SK-N-SH treated with all-trans-retinoic acid at 6 μM for 48 hours (cell line): ENCODE measurements around the gene ICE1.

ENCODE experiments used
- ESRRG ChIP-seq: fragments of 250-450 bp; sonication (Bioruptor Pico); IDR thresholded peaks from 2 replicates; pipeline ENCODE4 v1.6.1; 2021; ENCODE audit warnings: mild to moderate bottlenecking
- PATZ1 ChIP-seq: fragments of 250-450 bp; sonication (Bioruptor Pico); IDR thresholded peaks from 2 replicates; pipeline ENCODE4 v1.8.0; 2020; ENCODE audit warnings: mild to moderate bottlenecking, moderate library complexity, borderline replicate concordance
- TSHZ2 ChIP-seq: fragments of 250-450 bp; sonication (Bioruptor Pico); IDR thresholded peaks from 2 replicates; pipeline ENCODE4 v1.5.0; 2020; ENCODE audit warnings: mild to moderate bottlenecking, moderate library complexity
- ZNF70 ChIP-seq: fragments of 450-650 bp; formaldehyde crosslinking; IDR thresholded peaks from 2 replicates; pipeline ENCODE4 v1.5.0; 2020; ENCODE audit warnings: mild to moderate bottlenecking, moderate library complexity
- ZNF8 ChIP-seq: fragments of 450-650 bp; formaldehyde crosslinking; IDR thresholded peaks from 2 replicates; pipeline ENCODE4 v1.5.0; 2020; ENCODE audit warnings: mild to moderate bottlenecking, moderate library complexity

DNA sequence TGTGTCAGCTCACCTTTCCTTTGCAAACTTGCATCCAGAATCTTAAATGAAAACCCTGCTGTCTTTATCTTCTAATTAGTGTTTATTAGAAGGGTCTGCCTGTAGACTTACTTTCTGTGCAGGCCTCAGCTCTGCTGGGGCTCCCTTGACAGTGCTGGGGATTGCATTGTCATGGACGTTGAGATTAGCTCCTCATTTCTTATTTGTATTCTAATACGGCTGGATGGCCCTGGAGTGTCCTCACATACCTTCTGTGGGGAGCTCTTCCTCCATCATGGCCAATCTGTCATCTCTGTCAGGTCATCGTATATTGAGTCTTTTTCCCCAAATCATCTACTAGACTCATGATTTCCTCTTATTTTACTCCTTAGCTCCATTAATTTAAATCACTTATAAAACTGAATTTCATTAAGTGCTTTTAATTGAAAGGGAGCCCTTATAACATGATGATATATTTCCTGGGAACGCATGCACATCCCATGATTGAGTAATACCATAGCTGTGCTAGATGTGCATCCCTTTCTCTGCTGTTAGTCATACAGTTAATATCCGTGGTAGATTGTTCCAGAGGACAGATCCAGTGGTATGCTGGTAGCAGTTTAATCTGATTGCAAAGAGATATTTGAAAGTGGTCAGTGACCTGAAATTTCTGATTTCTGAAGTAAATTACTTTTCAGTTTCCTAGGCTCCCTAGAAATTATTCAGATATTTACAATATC is 61.6 kb downstream of the ICE1 start:
- no peak for TF ChIP-seq TSHZ2 (CRISPR knock-in tag)
- no peak for TF ChIP-seq ZNF70 (CRISPR knock-in tag)
- no peak for TF ChIP-seq PATZ1
- no peak for TF ChIP-seq ESRRG (CRISPR knock-in tag)
- no peak for TF ChIP-seq ZNF8
